ENCODE measurements around the gene A4GALT.

DNA sequence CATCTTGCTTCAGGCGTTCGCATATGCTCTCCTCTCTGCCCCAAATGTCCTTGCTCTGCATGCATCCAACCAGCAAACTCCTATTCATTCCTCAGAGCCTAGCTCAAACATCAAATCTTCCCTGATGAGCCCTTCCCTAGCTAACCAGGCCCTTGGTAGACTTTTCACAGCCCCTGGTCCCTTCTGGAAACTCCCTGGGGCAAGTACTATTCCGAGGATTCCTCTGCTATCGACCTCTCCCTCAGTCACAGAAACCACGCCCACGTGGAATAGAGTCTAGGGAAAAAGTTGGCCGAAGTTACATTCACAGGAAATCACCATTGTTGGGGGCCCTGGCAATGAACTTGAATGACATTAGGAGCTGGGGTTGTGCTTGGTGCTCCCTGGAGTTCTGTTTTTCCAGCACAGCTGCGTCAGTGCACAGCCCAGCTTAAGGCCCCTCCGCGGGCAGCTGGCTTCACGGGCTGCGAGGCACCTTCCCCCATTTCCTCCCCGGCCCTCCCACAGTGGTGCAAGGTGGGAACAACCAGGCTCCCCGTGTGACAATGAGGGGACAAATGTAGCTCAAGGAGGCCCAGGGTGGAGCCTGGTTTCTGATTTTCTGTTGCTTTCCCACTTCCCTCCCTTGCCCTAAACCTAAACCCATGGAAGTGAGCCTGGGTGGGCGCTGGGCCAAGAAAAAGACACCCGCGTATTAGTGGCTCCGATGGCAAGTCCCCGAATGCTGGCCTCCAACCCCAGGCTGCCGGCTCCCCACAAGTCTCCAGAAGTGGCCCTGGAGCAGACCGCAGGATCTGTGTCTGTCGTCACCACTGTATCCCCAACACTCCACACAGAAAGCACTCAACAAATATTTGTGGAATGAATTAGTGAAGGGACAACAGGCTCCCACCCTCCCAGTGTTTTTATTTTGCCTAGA is 76.0 kb downstream of the A4GALT start:
- TF ChIP-seq MYNN (CRISPR knock-in tag; IDR thresholded peaks at IDR 0.05; ENCODE audit: low read depth): no peak
- TF ChIP-seq IKZF4 (CRISPR knock-in tag; IDR thresholded peaks at IDR 0.05; ENCODE audit: borderline replicate concordance, low read depth, not compliant biosample characterization): no peak
- TF ChIP-seq IRF9 (CRISPR knock-in tag; IDR thresholded peaks at IDR 0.05; ENCODE audit: borderline replicate concordance): no peak
- TF ChIP-seq ZNF180 (CRISPR knock-in tag; IDR thresholded peaks at IDR 0.05; ENCODE audit: borderline replicate concordance, low read depth): no peak
- TF ChIP-seq KLF9 (CRISPR knock-in tag; IDR thresholded peaks at IDR 0.05; ENCODE audit: low read depth): no peak
- TF ChIP-seq ZNF766 (CRISPR knock-in tag; IDR thresholded peaks at IDR 0.05; ENCODE audit: borderline replicate concordance): no peak

All from HepG2 (cell line).